ENCODE data around the gene SHROOM1.
A peak's percentile ranks its signal among the peaks of the same experiment; 100 is the strongest.
"Not testable (repeated sequence)": the region's sequence is repeated elsewhere in the genome, so short reads cannot be mapped to it uniquely, and the experiment has no call there.

SHROOM1 gene

GRCh38 chr5:132804219-132804618, 26.2 kb downstream of the SHROOM1 start:
- DNase-seq: not testable (repeated sequence)

DNA sequence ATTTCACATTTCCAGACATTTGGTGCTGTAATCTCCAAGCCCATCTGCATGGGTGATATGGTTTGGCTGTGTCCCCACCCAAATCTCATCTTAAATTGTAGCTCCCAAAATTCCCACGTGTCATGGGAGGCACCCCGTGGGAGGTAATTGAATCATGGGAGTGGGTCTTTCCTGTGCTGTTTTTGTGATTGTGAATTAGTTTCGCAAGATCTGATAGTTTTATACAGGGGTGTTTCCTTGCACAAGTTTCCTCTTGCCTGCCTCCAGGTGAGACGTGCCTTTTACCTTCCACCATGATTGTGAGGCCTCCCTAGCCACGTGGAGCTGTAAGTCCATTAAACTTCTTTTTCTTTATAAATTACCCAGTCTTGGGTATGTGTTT, 27.8 kb downstream of the SHROOM1 start:
- DNase-seq: not testable (repeated sequence)

- DNase-seq: no peak
Observed at GRCh38 chr5:132802044-132802684, 28.3 kb downstream of the SHROOM1 start.

DNA sequence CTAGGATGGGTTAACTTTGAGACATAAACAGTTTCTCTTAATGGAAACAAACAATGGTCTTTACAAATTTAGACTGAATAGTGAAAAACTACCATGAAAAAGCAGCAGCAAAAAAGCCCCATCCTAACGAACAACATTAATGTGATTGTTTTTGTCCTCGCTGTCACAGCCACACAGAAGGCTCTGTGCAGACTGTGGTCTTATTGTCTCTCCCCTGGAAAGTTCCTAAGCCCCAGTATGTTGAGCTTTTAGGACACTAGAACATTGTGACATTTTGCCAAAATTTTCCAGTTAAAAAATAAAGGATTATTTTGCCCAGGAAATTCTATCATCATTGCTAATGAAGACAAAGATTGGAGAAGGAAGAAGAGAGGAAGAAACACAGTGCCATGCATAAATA, 29.9 kb downstream of the SHROOM1 start:
- DNase-seq: no peak

GRCh38 chr5:132799392-132799791, 31.1 kb downstream of the SHROOM1 start:
- no peak for DNase-seq

DNA sequence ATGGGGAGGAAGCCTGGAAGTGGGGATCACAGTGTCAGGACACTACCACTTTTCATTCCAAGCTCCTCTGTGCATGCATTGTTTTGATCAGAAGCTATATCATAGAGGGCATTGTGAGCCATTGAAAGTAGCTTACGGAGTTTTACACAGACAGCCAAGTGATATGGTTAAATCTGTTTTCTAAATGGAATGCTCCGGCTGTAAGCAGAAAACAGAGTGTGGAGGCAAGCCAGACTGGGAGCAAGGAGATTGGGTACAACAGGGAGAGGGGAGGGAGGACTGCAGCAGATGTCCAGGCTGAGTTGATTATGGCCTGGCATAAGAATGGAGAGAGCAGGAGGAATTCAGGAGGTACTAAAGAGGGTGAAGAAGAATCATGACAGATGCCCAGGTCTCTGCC, 32.8 kb downstream of the SHROOM1 start:
- no peak for DNase-seq

GRCh38 chr5:132791026-132791425, 39.4 kb downstream of the SHROOM1 start:
- DNase-seq: no peak

- DNase-seq: no peak
Observed at GRCh38 chr5:132790201-132790865, 40.1 kb downstream of the SHROOM1 start.

GRCh38 chr5:132788990-132789886, 41.2 kb downstream of the SHROOM1 start:
- no peak for DNase-seq

- DNase-seq: no peak
Observed at GRCh38 chr5:132788508-132788907, 41.9 kb downstream of the SHROOM1 start.

- peak; percentile 67 for DNase-seq
Observed at GRCh38 chr5:132787076-132787475, 43.4 kb downstream of the SHROOM1 start.

GRCh38 chr5:132785864-132786263, 44.6 kb downstream of the SHROOM1 start:
- DNase-seq: no peak

- peak; percentile 42 for DNase-seq
Observed at GRCh38 chr5:132785365-132785764, 45.1 kb downstream of the SHROOM1 start.

GRCh38 chr5:132782101-132782500, 48.3 kb downstream of the SHROOM1 start:
- peak; percentile 78 for DNase-seq

DNA sequence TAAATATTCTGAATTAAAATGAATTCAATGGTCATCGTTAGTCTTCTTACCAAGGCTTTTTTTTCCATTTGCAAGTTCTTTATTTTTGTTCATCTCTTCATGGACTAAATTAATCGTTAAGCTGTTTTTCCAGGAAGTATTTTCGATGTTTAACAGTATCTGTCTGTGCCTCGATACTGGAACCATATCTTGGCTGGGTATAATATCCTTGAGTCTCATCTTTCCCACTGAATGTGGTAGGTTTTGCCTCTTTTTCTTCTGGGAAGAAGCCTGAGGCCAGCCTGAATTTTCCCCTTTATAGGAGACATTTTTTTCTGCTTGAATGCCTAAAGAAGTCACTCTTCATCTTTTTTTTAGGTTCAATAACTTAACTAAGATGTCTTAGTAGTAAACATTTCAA, 49.4 kb downstream of the SHROOM1 start:
- DNase-seq: no peak

DNA sequence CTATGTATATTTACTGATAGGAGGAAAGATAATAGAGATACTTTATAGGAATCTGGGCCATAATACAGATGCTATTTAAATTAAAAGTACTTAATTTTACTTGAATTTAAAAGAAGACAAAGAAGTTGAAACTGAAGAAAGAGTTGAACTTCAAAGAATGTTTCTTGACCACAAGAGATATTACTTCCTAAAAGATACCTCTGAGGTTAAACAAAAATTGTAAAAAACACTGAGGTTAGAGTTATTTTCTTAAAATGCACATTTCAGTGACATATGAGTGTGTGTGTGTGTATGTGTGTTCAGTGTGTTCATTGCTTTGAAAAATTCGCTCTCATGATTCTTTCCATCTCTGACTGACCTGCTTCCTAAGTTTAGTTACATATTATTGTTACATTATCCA, 49.9 kb downstream of the SHROOM1 start:
- DNase-seq: no peak

DNA sequence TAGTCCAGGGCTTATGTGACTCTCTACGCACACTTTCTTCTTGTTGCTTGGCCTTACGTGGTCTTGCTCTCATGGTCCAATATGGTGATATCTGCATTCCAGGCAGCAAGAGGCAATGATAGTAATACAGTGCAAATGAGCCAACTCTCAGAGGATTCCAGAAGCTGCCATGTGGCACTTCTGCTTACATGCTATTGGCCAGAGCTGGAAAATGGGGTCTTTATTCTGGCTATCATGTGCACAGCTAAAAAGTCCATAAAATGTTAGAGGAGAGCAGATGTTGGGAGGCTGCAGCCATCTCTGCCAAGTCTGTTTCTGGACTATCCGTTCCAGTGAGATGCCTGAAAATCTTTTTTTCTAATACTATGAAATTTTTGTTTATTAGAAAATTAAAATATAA, 50.5 kb downstream of the SHROOM1 start:
- no peak for DNase-seq

DNA sequence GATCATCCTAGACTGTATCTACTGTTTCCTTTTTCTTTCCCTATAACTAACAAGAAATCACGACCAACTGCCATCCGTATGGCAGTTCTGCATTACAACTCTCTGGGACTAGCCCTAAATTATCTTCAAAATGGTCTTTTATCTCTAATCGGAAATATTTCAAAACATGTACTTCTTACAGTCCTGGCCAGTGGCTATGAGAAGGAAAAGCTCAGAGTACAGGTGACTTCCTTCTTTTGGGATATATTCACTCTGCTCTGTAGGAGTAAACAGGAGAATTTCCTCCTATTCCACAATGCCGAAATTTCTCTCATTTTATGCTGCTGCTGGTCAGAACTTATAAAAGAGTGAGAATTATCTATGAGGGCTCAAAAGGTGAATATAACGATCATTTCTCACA, 51.6 kb downstream of the SHROOM1 start:
- no peak for DNase-seq

- DNase-seq: no peak
Observed at GRCh38 chr5:132778129-132778528, 52.3 kb downstream of the SHROOM1 start.

DNA sequence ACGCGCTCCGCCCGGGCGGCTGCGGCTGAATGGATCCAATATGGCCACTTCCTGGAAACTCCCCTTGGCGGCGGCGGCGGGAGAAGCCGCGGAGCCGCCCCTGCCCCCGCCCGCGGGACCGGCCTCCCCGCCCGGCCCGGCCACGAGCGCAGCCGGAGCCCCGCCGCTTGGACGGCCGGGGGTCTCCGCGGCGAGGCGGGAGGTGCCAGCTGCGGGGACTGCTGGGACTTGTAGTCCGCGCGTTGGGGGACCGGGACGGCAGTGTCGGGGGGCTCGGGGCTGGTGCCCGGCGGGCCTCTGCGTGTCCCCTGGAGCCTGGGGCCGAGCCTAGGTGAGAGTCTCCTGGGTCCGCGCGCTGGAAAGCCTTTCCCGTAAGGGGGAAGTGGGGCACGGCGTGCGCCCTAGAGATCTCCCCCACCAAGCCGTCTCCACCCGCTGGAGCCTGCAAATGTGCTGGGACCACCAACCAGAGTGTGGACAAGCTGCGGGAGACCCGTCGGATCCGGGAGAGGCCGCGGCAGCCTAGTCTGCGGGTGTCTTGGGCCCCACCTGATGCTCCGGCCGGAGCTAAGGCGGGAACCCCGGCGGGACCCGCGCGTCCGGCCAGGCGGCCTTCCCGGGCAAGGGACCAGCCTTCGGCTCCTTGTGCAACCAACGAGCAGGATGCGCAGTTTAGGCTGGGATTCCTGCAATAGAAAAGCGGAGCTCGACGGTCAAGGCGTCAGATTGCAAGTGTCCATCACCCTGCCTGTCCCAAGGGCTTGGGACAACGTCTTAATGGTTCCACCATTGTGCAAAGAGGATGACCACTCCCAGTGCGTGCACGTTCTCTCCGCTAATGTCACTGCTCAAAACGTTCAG, 53.0 kb downstream of the SHROOM1 start, which contains the start of gene SEPTIN8:
Gene SEPTIN8, minus strand, starts transcription at position 31 of the 861 bp plus-strand sequence. CDS start 102 bp downstream, outside the sequence.
- peak; percentile 57 for DNase-seq

DNA sequence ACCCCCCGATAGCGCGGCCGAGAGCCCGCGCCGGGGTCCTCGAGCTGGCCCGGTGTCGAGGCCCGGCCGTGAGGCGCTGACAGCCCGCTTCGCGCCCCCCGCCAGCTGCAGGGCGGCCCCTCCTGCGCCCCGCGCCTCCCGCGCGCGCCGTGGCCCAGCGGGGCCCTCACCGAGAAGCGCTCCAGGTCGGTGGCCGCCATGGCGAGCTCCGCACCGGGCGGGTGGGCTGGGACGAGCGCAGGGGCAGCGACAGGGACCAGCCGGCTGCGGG, 53.6 kb downstream of the SHROOM1 start:
- no peak for DNase-seq

- peak; percentile 68 for DNase-seq
Observed at GRCh38 chr5:132776131-132776937, 54.1 kb downstream of the SHROOM1 start.
